GM18505 (cell line): ENCODE data around the gene ZCCHC14.

Source experiments
- ATAC-seq: cut with Tn5 transposase; IDR thresholded peaks from one replicate; pipeline ENCODE4 v1.9.1; 2021; ENCODE audit not compliant: unreplicated experiment
- POLR2A ChIP-seq: IDR thresholded peaks from 4 replicates; pipeline ENCODE4 v1.6.1; 2011; ENCODE audit warnings: borderline replicate concordance; ENCODE audit not compliant: insufficient read depth, insufficient read length; ENCODE audit errors: extremely low read depth

Gene ZCCHC14

DNA sequence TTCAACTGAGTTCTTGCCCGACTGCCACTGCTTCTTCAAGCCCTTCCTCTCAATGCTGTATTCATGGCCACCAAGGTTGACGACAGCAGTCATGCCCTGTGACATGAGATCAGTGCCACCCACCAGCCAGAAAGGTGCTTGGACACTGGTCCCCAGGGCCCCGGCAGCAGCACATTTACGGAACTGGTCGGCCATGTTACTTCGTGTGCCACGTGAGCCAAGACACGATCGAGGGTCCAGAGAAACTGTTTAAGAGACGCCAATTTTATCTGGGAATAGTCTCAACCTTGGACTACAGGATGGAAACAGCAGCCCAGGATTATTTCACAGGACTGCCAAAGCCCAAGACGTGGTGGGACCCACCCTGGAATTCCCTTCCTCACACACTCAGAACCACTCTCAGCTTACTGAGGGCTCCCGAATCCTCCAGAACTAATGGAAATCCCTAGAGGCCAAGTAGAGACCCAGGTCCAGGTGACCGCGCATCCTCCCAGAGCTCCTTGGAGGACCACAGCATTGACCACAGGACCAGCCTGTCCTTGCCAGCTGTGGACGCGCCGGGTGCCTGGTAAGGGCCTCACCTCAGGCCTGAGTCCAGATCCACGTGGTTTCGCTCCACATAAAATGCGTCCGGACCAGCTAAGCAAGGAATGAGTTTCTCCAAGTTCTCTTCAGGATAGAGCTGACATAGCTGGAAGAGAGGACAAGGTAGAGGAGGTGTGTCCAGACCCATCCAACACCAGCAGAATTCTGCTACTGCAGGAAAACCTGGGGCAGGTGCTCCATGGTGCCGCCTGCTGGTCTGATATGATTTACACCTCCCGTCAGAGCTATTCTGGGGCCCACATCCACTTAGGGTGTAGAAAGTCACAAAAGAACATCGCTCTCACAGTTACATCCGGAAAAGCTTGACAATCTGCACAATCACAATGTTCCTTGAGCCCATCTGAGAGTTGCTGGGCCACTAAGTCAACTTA, 72.5 kb downstream of the ZCCHC14 start:
- no peak for TF ChIP-seq POLR2A
- ATAC-seq, result no peak

GRCh38 chr16:87418644-87419043, 74.2 kb downstream of the ZCCHC14 start:
- no peak for TF ChIP-seq POLR2A

DNA sequence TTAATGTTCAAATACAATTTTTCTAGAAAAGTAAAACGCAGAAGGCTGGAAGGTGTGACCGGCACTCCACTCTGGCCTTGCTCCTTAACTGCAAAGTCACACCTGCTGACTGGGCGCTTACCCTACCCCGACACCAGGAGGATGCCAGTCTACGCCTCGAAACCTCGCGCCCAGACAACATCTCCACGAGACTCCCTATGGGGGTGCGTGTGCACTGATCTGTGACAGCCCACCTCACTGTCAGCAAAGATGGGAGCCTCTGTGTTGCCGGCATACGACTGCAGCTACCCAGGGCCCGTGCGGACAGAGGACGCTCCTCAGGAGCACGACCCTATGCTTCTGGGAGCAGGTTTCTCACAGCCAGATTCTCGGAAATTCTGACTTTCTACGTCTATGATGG, 74.6 kb downstream of the ZCCHC14 start:
- ATAC-seq, result no peak
- TF ChIP-seq POLR2A, result no peak

More at GRCh38 chr16:87418644-87419043, 74.2 kb downstream of the ZCCHC14 start:
- no peak for ATAC-seq

DNA sequence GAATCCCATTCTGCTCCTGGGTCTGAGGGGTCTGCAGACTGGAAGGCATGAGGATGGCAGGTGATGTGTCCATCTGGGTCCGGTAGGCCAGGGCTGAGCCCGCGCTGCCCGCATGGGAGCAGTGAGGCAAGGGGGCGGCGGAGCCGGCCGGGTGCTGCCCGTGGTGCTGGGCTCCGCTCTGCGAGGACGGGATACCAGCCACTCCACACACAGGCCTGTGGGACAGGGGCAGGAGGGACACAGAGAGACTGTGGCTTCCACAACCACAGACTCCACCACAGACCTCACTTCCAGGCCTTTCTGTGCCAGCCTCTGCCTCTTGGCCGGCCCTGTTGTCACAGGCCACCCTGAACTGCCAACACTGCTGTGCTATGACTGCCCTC, 75.3 kb downstream of the ZCCHC14 start:
- no peak for TF ChIP-seq POLR2A
- no peak for ATAC-seq

GRCh38 chr16:87416826-87417527, 75.8 kb downstream of the ZCCHC14 start:
- no peak for ATAC-seq
- TF ChIP-seq POLR2A, result no peak

GRCh38 chr16:87415441-87415840, 77.4 kb downstream of the ZCCHC14 start:
- TF ChIP-seq POLR2A, result no peak
- no peak for ATAC-seq

DNA sequence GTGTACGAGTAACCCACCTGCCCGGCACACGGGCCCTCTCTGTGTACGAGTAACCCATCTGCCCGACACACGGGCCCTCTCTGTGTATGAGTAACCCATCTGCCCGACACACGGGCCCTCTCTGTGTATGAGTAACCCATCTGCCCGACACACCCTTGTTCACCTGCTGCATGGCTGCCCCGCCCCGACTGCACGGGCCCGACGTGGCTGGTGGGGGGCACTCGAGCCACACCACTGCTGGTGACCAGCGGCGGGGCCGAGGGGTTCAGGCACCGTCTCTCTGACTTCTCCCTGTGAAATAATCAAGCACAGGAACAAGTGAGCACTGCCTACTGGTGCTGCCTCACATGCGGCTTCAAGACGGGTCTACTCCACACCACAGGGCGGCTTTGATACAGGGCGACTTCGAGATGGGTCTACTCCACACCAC, 78.6 kb downstream of the ZCCHC14 start:
- no peak for TF ChIP-seq POLR2A
- no peak for ATAC-seq

- TF ChIP-seq POLR2A, result no peak
- no peak for ATAC-seq
Measured at GRCh38 chr16:87412996-87413421, 79.8 kb downstream of the ZCCHC14 start.

- ATAC-seq, result no peak
- TF ChIP-seq POLR2A, result no peak
Measured at GRCh38 chr16:87412371-87412995, 80.3 kb downstream of the ZCCHC14 start.

DNA sequence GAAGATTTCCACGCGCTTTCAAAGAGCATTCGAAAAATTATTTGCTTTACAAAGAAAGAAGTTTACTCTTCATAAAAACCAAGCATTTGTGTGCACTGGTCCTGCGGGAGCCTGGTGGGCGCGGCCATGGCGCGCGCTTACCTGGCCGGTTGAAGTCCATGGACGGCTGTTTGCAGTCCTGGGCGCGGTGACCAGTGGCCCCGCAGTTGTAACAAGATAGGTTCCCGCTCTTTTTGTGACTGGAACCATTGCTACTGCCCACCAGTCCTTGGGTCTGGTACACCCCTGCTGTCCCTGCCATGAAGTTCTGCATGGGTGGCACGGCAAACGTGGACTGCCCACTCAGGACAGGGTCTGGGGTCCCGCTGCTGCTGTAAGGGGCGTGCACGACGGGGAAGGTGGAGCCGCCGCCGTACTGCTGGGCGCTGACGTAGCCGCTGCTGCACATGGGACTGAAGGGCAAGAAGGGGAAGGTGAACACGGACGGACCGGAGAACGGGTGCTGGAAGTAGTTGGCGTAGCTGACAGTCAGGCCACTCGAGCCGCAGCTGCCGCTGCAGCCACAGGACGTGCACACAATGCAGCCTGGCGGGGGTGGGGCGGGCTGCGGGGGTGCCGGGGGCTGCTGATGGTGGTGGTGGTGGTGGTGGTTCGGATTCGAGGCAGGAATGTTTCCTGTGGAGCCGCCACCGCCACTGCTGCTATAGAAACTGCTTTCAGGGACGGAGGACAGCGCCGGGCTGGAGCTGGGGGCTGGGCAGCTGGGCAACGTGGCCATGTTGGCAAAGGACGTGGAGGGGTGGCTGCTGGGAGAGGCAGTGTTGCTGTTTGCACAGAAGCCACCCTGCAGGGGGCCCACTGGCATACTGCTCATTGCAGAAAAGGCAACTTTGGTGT, 81.2 kb downstream of the ZCCHC14 start:
- no peak for ATAC-seq
- TF ChIP-seq POLR2A, result no peak

GRCh38 chr16:87410968-87411367, 81.9 kb downstream of the ZCCHC14 start:
- no peak for TF ChIP-seq POLR2A
- ATAC-seq, result no peak

GRCh38 chr16:87410530-87410929, 82.3 kb downstream of the ZCCHC14 start:
- no peak for ATAC-seq

DNA sequence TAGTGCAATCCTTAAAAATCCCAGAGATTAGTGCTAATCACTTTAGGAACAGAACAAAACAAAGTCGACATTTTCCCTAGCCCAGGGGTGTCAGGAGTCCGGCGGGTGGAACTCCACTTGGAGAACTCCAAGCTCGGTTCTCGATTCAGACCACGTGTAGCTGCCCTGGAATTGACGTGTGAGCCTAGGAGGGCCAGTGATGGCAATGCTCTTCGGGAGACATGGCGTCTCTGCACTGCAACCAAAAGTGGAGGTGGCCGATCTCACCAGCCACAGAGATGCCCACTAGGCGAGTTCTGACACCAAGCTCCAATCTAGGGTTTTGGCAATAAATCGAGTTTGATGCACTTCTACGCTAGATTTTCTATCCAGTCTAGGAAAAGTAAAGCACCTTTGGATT, 83.0 kb downstream of the ZCCHC14 start:
- no peak for ATAC-seq
- TF ChIP-seq POLR2A, result no peak

More at GRCh38 chr16:87410530-87410929, 82.3 kb downstream of the ZCCHC14 start:
- TF ChIP-seq POLR2A, result no peak

GRCh38 chr16:87409153-87409552, 83.7 kb downstream of the ZCCHC14 start:
- no peak for TF ChIP-seq POLR2A
- no peak for ATAC-seq
